SK-N-DZ (cell line): ENCODE data around the gene CPN1.
A peak's percentile ranks its signal among the peaks of the same experiment; 100 is the strongest.

Experiments
- DNase-seq: peaks from one replicate; pipeline ENCODE4 v3.0.0-alpha.2; 2015; ENCODE audit warnings: low spot score

The CPN1 gene

GRCh38 chr10:99998889-99999288, 82.8 kb downstream of the CPN1 start:
- peak; percentile 18 for DNase-seq

- DNase-seq, result peak; percentile 75
These were observed 84.7 kb downstream of the CPN1 start for GRCh38 chr10:99996671-99997648.

DNA sequence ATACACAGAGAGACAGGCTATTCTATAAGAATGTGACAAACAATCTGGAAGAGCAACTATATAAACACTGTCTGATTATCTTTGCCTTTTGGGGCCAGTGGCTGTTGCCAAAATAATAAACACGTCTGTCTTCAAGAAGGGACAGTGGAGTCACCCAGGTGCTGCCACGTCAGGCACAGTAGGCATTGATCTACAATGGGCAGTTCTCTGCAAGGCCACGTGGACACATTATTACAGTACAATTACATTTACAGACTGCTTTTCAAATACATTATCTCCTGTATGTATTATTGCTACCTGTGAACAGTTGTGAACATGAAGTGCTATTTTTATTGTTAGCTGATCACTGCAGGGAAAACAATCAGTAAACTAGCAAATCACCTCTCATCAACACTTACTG, 86.0 kb downstream of the CPN1 start:
- no peak for DNase-seq

GRCh38 chr10:99995269-99995668, 86.4 kb downstream of the CPN1 start:
- no peak for DNase-seq

- DNase-seq, result no peak
These were observed 86.9 kb downstream of the CPN1 start for GRCh38 chr10:99994801-99995200.

DNA sequence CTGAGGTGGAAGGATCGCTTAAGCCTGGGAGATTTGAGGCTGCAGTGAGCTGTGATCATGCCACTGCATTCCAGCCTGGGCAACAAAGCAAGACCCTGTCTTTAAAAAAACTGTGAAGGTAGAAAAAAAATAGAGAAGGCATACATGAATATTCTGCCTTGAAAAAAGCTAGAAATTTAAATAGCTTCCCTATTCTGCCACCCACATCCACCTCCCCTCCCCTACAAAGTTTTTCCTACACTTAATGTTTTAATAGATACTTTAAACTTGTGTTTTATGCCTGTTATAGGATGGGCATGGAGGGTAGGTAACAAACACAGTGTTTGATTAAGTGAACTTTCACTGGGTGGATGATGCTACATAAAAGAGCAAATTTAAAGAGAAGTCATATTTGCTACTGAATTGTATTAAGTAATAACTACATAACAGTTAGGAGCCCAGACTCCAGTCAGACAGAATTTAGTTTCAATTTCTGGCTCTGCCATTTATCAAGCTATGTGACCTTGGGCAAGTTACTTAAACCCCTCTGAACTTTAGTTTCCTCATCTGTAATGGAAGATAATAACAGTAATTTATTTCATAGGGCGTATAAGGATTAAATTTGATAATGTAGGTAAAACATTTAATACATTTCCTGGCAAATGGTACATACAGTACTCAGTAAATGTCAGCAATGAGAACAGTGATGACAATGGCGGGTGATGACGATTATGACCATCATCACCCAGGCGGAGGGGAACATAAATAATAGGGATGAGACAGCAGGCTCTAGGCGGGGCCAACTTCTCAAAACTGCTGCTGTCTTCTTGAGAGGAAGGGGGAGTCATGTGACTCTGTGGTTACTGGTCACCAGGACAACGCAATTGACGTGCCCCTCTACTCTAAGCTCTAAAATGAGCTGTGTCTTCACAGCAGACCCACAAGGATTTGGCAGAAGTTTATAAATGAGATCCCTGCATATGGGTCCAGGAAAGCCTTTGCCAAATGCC, 87.7 kb downstream of the CPN1 start:
- no peak for DNase-seq
